ENCODE results near the gene CCNG2. TPM values are rescaled to one million over a fixed set of nuclear protein-coding genes. Genes with fewer than 3 reads are reported as not detected.

Gene CCNG2
- total RNA-seq, 1 experiment from 2014 or later, result 10.6 TPM

DNA sequence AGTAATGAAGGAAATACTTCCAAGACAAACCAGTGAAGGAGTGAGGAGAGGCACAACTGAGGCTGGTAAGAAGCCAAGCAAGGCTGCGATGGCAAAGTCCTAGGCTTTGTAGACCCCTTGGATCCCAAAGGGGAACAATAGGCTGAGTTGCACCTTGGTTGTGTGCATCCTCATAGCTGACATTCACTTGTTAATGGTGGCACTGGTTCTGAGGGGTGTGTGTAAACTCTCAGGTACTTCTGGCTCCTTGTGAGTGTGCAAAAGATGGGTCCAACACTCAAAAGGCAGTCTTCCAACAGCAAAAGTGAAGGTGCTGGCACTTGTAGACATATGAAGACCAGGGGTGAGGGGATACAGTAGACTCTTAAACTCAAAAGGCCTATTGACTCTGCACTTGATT, 60.5 kb downstream of the CCNG2 start:
- Mint-ChIP-seq H3K27ac (no peak overlapping the region), H3K9me3 (no peaks in the 10 kb centered on the region), H3K27me3 (ENCODE audit: low read depth) (peaks cover 23% of the 10 kb centered on the region), H3K4me1 (no peaks in the 10 kb centered on the region), H3K4me3 (no peak overlapping the region), H3K36me3 (ENCODE audit: insufficient read depth in 1 of 3, low read depth in 3 of 3) (no peaks in the 10 kb centered on the region)
- H2BK20ac ChIP-seq (ENCODE audit: low read depth, low read length, poor library complexity, severe bottlenecking), result no peak overlapping the region
- no peak overlapping the region for H4K8ac ChIP-seq (replicated peaks; ENCODE audit: insufficient read length, low read depth, low read length)
- no peaks in the 10 kb centered on the region for H3K23me2 ChIP-seq (ENCODE audit: insufficient read length, low read depth, low read length, poor library complexity, severe bottlenecking)
- no peak overlapping the region for H3K18ac ChIP-seq (ENCODE audit: insufficient read length, low read depth, low read length)
- no peak overlapping the region for H3K56ac ChIP-seq (ENCODE audit: insufficient read length, low read depth, low read length)
- no peak overlapping the region for H3K4ac ChIP-seq (ENCODE audit: low read depth, low read length)
- no peaks in the 10 kb centered on the region for H3K9me3 ChIP-seq (ENCODE audit: control insufficient read depth, low read depth, low read length)
- H4K91ac ChIP-seq (ENCODE audit: insufficient read length, low read depth, low read length), result no peak overlapping the region
- no peaks in the 10 kb centered on the region for H4K20me1 ChIP-seq (ENCODE audit: control insufficient read depth, insufficient read depth, insufficient read length)
- TF ChIP-seq, protein P1, sequence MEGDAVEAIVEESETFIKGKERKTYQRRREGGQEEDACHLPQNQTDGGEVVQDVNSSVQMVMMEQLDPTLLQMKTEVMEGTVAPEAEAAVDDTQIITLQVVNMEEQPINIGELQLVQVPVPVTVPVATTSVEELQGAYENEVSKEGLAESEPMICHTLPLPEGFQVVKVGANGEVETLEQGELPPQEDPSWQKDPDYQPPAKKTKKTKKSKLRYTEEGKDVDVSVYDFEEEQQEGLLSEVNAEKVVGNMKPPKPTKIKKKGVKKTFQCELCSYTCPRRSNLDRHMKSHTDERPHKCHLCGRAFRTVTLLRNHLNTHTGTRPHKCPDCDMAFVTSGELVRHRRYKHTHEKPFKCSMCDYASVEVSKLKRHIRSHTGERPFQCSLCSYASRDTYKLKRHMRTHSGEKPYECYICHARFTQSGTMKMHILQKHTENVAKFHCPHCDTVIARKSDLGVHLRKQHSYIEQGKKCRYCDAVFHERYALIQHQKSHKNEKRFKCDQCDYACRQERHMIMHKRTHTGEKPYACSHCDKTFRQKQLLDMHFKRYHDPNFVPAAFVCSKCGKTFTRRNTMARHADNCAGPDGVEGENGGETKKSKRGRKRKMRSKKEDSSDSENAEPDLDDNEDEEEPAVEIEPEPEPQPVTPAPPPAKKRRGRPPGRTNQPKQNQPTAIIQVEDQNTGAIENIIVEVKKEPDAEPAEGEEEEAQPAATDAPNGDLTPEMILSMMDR (conservative IDR thresholded peaks at IDR 0.05), result no peak
- H3T11ph ChIP-seq (ENCODE audit: low read length), result no peak overlapping the region
- no peak overlapping the region for H2BK5ac ChIP-seq (ENCODE audit: insufficient read length, low read length)
- no peaks in the 10 kb centered on the region for H3K4me1 ChIP-seq (ENCODE audit: insufficient read depth, low read length)
- no peaks in the 10 kb centered on the region for H3K79me1 ChIP-seq (ENCODE audit: insufficient read depth, low read depth, low read length, poor library complexity, severe bottlenecking)
- whole genome bisulfite sequencing (ENCODE audit: extremely low coverage, insufficient read length, low lambda C conversion rate), result no CpG with 5 or more reads among the region's 1 CpG
- no peaks in the 10 kb centered on the region for H3K27me3 ChIP-seq (ENCODE audit: insufficient read depth, low read length)
- H3K9ac ChIP-seq (ENCODE audit: extremely low read depth, insufficient read length, low read length), result no peak overlapping the region
- H3K4me2 ChIP-seq (ENCODE audit: insufficient read depth, insufficient read length, low read length), result no peak overlapping the region
- no peak overlapping the region for H2AFZ ChIP-seq (ENCODE audit: low read length)
- no peak for DNase-seq
- H3K23ac ChIP-seq (ENCODE audit: insufficient read length, low read depth, low read length), result no peak overlapping the region
- H2AK5ac ChIP-seq (ENCODE audit: insufficient read length, low read length), result no peak overlapping the region
- H2BK120ac ChIP-seq (ENCODE audit: low read depth, low read length, poor library complexity, severe bottlenecking), result no peak overlapping the region
- no peaks in the 10 kb centered on the region for H3K79me2 ChIP-seq (ENCODE audit: insufficient read depth, low read length)
- no peak overlapping the region for H4K5ac ChIP-seq (ENCODE audit: insufficient read length, low read depth, low read length)
- no peak overlapping the region for H3K27ac ChIP-seq (ENCODE audit: insufficient read length, low read depth, low read length)
- no peak overlapping the region for H2BK12ac ChIP-seq (ENCODE audit: insufficient read length, low read depth, low read length)
- H2BK15ac ChIP-seq (ENCODE audit: low read depth, low read length), result no peak overlapping the region
- no peak overlapping the region for H3K14ac ChIP-seq (ENCODE audit: insufficient read depth, low read length)

Measured in H9 (cell line).